ENCODE measurements around the gene AKAP13.

Gene AKAP13

DNA sequence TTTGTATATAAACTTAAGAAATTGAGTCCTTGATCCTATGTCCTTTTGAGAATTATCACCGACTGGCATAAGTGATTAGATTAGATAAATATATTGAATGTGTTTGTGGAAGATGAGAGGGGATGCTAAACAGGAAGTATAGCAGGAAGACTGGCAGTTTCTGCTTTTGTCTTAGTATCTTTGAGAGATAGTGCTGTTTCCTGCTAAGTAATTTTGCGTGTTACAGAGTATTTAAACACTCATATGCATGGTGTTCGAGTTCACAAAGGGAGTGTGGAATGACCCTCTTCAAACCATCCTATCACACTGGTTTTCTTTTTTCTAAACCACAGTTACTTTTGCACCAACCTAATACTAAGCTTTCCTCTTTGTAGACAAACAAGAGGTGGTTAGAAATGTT is 308.3 kb downstream of the AKAP13 start:
- DNase-seq: no peak

DNA sequence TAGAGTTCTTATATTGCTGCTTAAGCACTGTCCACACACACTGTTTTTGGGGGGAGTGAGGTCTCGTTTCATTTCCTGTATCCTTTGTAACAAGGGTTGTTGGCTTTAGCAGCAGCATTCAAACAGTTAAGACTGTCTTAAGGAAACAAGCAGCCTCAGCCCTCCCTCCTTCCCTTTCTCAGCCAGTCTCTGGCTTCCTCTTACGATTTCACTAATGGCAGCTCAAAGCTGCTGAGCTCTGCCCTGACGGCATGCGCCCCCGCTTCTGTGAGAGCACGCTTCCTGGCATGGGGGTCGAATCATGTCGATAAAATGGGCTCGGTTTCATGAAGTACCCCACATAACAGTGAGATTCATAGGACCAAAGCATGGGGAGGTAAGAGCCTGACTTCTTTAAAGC is 309.3 kb downstream of the AKAP13 start:
- DNase-seq: no peak

DNA sequence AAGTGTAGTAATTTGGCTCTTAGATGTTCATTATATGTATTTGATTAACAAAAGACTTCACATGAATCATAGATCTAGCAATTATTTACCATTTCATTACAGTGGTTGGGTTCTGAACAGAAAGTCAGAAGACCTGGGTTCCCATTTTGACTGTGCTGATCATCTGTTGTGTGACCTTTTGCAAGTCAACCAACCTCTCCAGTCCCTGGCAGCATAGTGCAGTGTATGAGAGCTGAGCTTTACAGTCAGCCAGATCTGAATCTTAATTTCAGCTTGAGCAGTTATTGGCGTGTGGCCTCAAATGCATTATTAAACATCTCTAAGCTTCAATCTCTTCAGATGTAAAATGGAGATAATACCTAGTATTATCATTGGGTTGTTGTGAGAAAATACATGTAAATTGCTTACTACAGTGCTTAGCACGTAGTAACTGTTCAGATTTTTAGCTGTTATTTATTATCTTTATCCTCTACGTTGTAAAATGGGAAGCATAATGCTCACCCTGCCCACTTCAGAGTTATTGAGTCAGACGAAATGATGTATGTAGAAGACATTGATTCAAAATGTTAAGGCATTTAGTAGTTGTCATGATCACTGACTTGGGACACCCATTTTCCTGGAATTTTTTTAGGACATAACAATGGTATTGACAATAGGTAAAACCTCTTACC is 310.3 kb downstream of the AKAP13 start:
- DNase-seq: no peak

DNA sequence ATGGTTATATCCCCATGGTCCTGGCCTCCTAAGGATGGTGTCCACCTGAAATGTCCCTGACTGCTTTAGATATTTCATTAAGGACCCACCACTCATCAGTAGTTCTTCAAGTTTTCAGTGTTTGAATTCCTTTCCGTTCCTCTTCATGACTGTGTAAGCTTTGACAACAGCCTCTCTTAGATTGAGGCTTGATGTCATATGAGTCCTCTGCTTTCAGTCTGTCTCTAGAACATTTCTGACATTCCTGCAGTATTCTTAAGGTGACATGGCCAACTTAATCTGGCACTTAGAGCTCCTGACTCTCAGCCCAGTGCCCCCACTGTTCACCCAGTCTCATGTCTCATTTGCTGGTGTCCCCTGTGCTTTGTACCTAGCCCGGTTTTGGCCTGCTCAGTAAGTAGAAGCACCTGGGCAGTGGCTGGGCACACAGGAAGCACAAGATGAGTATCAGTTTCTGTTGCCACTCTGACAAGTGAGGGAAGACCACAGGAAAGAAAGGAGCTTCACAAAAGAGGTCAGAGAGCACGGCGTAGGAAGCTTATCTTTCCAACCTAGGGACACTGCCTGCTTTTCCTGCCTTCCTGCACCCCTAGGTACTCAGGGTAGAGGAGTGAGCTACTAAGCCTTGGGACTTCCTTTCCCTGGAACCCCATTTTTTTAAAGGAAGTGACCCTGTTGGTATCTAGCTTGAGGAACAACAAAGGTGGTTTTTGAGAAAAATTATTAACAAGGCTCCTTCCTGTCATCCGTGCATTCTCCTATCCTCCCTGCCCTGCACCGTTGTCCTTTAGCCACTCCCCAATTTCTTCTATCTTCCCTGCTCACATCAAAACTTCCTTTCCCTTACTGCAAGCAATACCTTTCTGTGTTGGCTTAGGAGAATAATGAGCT is 311.2 kb downstream of the AKAP13 start:
- DNase-seq: no peak

DNA sequence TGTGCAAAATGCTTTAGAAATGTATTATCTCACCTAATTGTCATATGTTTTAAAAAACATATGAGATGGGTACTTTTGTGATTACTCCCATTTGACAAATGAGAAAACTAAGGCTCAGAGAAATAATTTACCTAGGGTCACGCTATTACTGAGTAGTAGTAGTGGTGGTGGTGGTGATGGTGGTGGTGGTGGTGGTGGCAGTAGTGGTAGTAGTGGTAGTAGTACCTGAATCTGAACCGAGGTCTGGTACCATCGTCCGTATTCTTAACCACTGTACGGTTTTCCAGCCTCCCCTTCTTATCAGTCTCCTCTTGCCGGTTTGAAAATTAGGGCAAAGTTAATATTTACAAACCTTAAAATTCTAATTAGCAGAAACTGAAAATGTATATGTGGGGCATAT is 311.9 kb downstream of the AKAP13 start:
- no peak for DNase-seq

DNA sequence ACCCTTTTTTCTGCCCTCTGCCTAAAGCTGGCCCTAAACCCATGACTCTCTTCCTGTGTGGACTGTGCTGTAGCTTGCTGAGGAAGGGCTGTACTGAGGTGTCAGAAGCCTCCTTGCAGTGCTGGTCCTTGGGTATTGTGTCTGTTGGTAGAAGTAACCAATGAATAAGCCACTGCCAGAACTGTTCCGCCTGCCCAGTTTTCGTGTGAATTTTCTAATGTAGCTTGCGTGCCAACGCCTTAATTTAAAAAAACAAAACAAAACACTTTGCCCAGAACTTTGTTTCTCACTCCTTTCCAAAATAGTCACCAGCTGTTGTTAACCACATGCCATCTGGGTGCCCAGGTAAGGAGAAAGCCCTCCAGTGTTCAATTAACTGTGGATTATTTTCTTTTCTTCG is 312.5 kb downstream of the AKAP13 start:
- DNase-seq: no peak

DNA sequence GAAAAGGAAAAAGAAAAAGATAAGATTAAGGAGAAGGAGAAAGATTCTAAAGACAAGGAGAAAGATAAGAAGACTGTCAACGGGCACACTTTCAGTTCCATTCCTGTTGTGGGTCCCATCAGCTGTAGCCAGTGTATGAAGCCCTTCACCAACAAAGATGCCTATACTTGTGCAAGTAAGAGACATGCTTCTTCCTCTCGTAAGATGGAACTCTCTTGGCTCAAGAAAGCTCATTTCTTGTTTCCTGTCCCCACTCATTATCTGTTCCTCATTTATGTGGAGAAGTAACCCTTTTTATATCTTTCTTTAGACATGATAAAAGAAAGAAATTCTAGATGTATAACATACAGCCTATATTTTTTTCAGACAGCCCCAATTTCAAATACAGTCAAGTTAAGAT is 312.9 kb downstream of the AKAP13 start:
- DNase-seq: no peak

DNA sequence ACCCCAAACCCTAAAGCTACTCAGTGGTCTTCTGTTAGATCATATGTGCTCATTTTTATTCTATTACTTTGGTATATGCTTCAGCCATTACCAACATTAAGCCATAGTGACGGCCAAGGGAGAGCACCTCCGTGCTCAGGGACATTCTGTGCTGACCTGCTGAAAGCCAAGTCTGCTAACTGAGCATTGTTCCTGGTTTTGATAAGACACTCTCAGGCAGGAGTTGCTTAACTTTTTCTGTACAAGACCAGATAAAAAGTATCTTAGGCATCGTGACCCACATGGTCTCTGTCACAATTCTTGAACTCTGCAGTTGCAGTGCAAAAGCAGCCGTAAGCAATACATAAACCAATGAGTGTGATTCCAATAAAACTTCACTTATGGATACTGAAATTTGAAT is 313.7 kb downstream of the AKAP13 start:
- DNase-seq: no peak

DNA sequence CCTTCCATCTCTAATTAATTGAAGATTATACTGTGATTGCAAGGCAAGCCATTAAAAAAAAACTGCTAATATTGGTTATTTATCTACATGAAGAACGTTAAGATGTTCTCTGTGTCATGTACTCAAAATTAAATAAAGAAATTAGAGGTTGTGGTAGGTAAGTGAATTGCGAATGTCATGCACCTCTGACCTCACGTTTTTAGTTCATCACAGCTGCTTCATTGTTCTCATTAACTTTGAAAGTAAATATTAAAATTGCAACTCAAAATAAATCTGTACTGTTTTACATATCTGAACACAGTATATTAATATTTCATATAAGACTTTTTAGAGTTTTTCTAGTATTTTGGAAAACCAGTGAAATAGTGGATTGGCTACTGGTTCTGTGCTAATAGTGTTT is 320.4 kb downstream of the AKAP13 start:
- DNase-seq: no peak

DNA sequence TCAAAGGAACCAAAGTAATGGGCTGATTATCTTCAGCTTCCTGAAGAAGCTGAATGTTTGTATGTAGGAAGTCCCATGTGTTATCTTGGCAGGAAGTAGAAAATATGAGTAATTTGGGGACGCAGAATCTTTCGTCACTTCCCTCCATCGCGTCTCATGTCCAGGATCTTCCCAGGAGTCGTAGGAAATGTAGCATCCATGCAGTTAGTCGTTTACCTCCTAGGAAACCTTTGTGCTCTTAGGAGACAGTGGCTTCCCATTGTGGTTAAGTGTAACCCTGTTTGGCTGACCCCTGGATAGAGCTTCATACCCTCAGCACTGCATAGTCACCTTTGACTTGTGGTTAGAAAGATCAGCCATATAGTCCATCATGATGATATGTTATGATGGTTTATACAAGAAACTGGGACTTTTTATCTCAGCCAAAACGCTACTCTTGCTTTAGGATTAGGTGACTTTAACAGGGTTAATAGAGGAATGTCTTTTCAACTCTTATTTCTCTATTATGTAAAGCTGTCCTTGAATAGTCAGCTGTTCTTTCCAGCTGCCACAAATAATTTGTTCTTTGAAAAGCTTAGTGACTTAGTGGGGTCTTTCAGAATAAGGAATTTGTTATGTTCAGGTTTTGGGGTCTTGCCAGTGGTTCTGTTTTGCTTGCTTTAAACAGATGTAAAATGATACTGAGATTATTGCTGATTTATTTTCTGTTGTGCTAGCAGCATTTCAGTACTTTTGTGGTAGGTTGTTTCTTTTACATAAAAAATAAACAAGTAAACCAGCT is 322.1 kb downstream of the AKAP13 start:
- no peak for DNase-seq

DNA sequence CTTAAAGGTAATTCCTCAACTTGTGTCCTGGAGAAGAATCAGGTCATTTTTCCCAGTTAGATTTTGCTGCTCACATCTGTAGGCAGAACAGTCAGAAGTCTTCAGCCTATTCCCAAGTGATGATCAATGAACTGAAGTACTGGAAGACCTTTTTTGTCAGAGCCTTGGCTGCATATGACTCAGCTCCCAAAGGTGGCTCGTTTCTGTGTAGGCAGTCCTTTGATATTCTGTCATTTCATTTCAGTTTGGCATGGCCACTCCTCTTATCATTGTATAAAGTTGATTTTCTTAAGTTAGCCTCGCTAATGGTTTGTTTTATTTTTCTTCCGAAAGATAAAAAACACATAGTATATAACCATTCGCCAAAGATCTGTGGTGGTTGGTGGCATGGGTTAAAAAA is 323.7 kb downstream of the AKAP13 start:
- no peak for DNase-seq

DNA sequence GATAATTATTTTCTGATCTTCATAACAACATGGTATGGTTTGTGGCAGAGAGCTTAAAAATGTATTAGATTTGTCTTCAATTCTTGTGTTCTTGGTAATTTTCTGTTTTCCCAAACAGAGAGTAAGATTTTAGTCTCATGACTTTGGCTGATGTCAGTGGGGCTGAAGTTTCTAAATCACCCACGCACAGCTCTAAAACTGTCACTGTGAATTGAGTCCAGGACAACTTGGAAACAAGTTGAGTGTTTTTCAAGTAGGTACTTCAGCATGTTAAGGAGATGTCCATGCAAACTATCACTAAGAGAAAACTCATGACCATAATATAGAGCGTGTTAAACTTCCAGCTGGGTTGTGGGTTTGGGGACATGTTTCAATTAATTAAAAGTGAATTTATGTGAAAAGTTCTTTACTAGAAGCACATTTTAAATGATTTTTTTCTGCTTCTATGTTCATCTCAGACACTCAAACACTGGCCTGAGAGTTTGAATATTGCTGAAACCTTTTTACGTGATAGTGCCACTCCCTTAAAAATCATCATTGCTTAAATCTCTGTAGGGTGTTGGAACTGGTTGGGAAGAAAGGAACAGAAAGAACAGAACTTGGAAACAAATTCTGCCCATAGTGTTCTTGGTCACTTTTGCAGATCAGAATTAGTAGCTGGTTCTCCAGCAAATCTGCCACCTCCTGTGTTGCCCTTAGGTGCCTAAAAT is 324.5 kb downstream of the AKAP13 start:
- no peak for DNase-seq

DNA sequence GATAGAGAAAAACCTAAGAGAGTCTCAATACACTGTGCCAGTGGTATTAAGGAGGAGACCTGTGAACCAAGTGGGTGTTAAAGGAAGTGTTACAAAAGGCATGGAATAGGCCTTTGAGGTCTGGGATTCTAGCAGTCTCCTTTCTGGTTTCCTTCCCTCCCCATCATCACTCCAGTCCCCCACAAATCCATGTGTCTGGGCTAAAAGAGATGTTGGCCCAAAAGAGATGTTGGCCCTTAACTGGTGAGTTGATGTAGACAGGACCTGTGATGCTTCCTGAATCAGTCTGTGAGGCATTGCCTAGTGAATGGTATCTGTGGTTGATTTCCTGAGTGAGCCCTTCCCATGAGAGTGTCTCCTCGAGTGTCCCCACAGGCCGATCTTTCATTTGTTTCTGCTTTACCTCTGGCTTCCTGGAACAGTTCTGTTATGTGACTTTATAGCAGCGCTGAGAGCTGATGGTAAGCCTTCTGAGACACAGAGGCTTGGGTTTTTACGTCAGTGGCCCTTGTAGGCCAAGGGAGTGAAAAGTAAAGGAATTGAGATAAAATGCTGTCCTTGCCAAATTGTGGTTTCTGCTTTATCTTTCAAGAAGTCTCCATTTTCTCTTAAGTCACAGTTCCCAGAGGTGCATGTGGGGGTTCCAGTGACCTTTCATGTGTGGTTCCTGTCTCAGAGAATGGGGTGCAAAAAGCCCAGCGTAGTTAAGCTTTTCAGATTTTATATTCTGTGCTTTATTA is 326.5 kb downstream of the AKAP13 start:
- DNase-seq: no peak

DNA sequence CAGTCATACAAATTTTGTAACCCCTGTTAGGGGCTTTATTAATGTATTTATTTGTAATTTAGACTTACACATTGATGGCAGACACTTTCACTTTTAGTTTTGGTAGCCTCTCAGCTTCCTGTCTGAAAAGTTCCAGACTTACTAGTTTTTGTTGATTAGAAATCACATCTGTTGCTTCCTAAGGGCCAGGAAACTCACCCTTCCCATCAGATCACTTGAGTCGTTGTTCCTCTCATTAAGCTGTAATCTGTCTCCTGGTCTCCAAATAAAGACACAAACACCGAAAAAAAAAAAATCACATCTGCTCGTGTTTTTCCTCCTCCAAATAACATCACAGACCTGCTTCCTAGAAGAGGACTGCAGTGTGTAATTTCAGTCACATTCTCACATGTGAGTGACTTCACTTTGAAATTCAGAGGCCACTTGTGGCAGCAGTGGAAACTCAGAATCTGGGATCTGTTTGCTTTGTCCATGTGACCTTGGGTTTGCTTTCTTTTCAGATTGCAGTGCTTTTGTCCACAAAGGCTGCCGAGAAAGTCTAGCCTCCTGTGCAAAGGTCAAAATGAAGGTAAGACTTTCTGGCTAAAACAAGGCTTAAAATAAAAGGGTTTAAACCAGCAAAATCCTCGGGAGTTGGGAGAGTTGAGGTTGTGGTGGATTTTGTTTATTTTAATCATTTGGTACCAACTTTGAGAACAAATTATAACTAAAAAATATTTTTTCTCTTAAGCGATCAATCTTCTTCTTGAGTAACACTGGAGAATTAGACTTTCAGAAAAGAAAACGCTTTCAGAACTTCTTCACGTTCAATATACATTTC is 327.3 kb downstream of the AKAP13 start:
- DNase-seq: no peak

DNA sequence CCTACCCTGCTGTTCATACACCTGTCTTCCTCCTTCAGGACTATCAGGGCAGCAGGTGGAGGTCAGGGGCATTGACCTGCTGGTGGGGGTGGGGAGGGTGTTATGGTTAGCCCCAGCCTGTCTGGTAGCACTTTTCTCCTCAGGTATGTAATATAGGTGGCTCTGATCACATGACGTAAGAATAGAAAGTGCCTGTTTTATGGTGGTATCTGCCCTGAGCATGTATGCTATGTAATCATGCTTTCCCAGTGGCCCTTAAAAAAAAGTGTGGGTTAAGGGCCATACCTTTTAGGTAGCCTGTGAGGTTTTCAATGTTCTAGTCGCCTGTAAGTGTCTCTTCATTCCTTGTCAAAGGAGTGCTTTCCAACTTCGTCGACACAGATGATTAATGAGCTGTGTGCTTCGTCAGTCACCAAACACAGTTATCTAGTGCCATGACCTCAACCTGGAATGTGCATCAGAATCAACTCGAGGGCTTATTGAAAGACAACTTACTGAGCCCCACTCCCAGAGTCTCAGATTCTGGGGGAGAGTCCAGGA is 328.1 kb downstream of the AKAP13 start:
- DNase-seq: no peak

DNA sequence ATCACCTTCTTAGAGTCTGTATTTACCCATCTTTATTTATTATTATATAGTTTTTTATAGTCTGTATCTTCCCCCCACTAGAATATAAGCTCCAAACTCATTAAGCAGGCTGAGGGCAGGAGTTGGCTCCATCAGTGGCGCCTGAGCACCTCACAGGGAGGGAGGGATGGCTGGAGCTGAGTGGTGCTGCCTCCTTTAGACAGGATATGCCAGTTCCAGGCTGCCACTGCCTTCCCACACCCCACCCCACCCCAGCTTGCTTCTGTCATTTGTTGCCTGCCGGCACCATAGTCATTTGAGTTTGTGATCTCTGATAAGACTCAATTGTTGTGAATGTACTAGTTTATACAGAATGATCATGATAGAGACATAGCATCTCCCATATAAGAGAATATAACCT is 328.8 kb downstream of the AKAP13 start:
- DNase-seq: no peak

DNA sequence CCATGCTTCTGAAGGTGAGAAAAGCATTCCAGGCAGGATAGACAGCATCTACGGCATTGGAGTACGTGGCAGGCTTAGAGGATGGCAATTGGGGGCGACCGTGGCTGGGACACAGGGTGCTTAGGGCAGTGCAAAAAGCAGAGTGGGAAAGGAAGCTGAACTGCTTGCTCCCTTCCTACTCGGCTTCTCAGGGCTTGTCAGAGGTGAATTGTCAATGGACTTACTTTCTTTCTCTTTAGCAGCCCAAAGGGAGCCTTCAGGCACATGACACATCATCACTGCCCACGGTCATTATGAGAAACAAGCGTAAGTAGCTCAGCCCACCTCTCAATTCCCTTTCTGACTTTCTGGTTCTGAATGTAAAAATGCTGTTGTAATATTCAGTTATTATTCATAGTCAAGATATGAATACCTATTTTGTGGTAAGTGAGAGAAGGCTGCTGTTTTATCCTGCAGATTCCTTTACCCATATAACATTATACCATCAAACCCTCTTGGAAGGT is 330.0 kb downstream of the AKAP13 start:
- no peak for DNase-seq

DNA sequence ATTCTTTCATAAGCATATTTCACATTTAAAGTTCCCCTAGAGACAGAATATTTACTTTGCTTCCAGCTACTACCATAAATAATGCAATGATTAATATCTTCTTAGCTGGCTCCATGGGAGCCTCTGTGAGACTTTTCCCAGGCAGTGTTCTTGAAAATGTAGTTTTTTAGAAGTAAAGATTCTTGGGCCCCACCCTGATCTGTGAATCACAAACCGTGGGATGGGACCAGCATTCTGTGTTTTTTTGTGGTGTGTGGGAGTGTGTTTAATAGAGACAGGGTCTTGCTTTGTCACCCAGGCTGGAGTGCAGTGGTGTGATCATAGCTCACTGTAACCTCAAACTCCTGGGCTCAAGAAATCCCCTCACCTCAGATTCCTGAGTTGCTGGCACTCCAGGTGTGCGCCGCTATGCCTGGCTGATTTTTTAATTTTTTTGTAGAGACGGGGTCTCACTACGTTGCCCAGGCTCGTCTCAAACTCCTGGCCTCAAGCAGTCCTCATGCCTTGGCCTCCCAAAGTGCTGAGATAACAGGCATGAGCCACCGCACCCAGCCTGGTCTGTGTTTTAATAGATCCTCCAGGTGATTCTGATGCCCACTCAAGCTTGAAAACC is 331.3 kb downstream of the AKAP13 start:
- DNase-seq: no peak

DNA sequence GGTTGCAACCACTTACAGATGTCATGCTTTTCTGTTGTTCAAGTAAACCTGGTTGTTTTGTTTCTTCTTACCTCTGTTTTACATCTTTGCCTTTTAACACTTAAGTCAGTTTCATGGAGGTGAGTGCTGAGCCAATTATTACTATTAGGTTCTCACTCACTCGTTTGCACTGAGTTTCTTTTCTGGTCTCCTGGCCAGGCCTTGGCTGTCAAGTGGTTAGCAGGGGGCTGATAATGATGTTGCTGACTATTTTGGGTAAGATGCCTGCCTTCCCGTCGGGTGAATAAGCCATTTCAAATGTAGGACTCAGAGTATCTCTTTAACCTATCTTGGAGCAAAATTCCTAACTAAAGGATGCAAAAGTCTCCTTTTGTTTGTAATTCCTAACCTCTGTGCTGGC is 335.9 kb downstream of the AKAP13 start:
- no peak for DNase-seq

DNA sequence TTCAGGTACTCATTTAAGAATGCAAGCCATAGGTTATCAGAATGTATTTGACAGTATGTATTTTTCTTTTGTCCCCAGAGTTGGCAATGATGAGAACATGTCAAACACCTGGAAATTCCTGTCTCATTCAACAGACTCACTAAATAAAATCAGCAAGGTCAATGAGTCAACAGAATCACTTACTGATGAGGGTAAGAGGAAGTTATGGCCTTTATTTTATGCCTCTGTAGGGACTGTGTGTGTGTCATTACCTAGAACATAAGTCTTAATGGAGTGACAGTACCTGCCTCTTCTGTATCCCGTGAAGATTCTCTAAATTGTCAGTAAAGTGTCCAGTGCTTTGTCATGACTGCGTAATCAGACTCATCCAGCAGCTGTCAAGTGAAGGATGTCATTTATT is 336.8 kb downstream of the AKAP13 start:
- DNase-seq: no peak

Data from NCI-H1930 (cell line).